Psoas muscle (tissue), 8 donors: ENCODE data around the gene REPIN1. TPM values are rescaled to one million over a fixed set of nuclear protein-coding genes. Genes with fewer than 3 reads are reported as not detected.
A peak's percentile ranks its signal among the peaks of the same experiment; 100 is the strongest.

Source experiments
- ATAC-seq, 4 donors: fragments of 200-7000 bp; cut with Tn5 transposase; one replicate each; pipeline ENCODE4 v1.9.1; 2020; ENCODE audit warnings: moderate library complexity in 3 of 4, mild to moderate bottlenecking in 2 of 4
- DNase-seq, 2 donors: peaks; one replicate each; pipeline ENCODE4 v3.0.0-alpha.2; 2020
- H3K27ac ChIP-seq: fragments of 200-600 bp; one replicate; pipeline ENCODE4 v1.8.0; 2022
- H3K27me3 ChIP-seq, 3 donors: fragments of 200-600 bp in 1 of 3; one replicate each; pipeline versions ENCODE4 v1.6.1 to v1.8.0; 2013 to 2022; ENCODE audit warnings: low read length in 2 of 3, mild to moderate bottlenecking in 2 of 3, moderate library complexity in 1 of 3; ENCODE audit not compliant: insufficient read depth in 3 of 3
- H3K36me3 ChIP-seq, 2 donors: fragments of 200-600 bp in 1 of 2; one replicate each; pipeline versions ENCODE4 v1.6.1 to v1.8.0; 2013 to 2022; ENCODE audit warnings: low read depth in 1 of 2, mild to moderate bottlenecking in 1 of 2, moderate library complexity in 1 of 2; ENCODE audit not compliant: insufficient read depth in 1 of 2
- H3K4me1 ChIP-seq: fragments of 200-600 bp; one replicate; pipeline ENCODE4 v1.8.0; 2022
- H3K4me3 ChIP-seq: fragments of 200-600 bp; one replicate; pipeline ENCODE4 v1.8.0; 2022; ENCODE audit warnings: mild to moderate bottlenecking
- H3K9me3 ChIP-seq: fragments of 200-600 bp; one replicate; pipeline ENCODE4 v1.8.0; 2022
- CTCF ChIP-seq: fragments of 200-600 bp; IDR thresholded peaks from one replicate; pipeline ENCODE4 v1.8.0; 2022; ENCODE audit warnings: antibody characterized with exemption
- WGBS, 3 donors: extraction: QIAGEN DNeasy Blood & Tissue Kit; methylation state at CpG; one replicate each; pipeline versions ENCODE4 v1.1.6 to v1.1.7; 2013; 5-methylcytosine and 5-hydroxymethylcytosine counted together
- intact Hi-C, 2 donors: fragments of 100-400 bp; cut with DNase I; formaldehyde crosslinking; loops; one replicate each; pipeline versions ENCODE4 v1.11.0 to v1.14.2; 2022
- polyA plus RNA-seq, 3 donors: library from polyadenylated mRNA; stranded (reverse); fragments of 200-250 nt; gene quantifications; one replicate each; pipeline ENCODE4 v1.2.3, GENCODE V29; 2013
- total RNA-seq, 4 donors: library from RNA; stranded (reverse); fragmentation: NEBNext Ultra II Directional in 2 of 4; extraction: Animal tissue kit (Norgen Biotek cat#: 25700) in 2 of 4; gene quantifications; one replicate each; pipeline versions ENCODE4 v1.2.1 to v1.2.4, GENCODE V29; 2021 to 2023
- donor health status: healthy with polysubstance abuse.
- donor health status: DM: no; HTN: no; CAD: no; lungs with moderate emphysema.
- donor health status: Bipolar disorder and iron deficiency.
- donor health status: healthy.
- donor health status: DM: yes; HTN: yes; CAD: no.
- donor health status: DM: no; HTN: no; CAD: no.
- donor health status: DM: no; HTN: no; CAD: no.
- donor health status: DM: yes; HTN: yes; CAD: no.

REPIN1 gene
- total and polyA plus RNA-seq, 7 donors, result 80.2 to 212 (median 129) TPM

GRCh38 chr7:150370612-150371071 is 2.0 kb downstream of the REPIN1 start:
- Histone ChIP-seq H3K27ac (peak overlapping the region; percentile 99), H3K27me3 (no peaks in the 10 kb centered on the region), H3K4me1 (peaks cover 54% of the 10 kb centered on the region), H3K4me3 (peak overlapping the region; percentile 97), H3K36me3 (peaks cover 0 to 51% of the 10 kb centered on the region in 2 donors), H3K9me3 (no peaks in the 10 kb centered on the region)
- no peak for DNase-seq
- intact Hi-C loops, result no loop called here
- ATAC-seq, result peak in 2 of 4 donors; percentile 4 to 5
- no peak for TF ChIP-seq CTCF
- WGBS, 3 donors, result 61 to 71% (median 61%) methylated on average over 3 of the region's 3 CpGs

GRCh38 chr7:150371131-150371995 is 2.7 kb downstream of the REPIN1 start:
- peaks cover 0 to 51% of the 10 kb centered on the region in 2 donors for H3K36me3 ChIP-seq
- intact Hi-C loops, result no loop called here
- H3K4me1 ChIP-seq, result peaks cover 60% of the 10 kb centered on the region
- no peaks in the 10 kb centered on the region for H3K27me3 ChIP-seq
- peak overlapping the region; percentile 99 for H3K27ac ChIP-seq
- H3K4me3 ChIP-seq, result peak overlapping the region; percentile 97
- WGBS, 3 donors, result 80 to 86% (median 86%) methylated on average over 48 of the region's 48 CpGs
- TF ChIP-seq CTCF, result no peak
- H3K9me3 ChIP-seq, result no peaks in the 10 kb centered on the region
- no peak for ATAC-seq
- DNase-seq, result no peak

- no peaks in the 10 kb centered on the region for H3K27me3 ChIP-seq
- H3K27ac ChIP-seq, result no peak overlapping the region
- no peaks in the 10 kb centered on the region for H3K9me3 ChIP-seq
- DNase-seq (no peak), ATAC-seq (no peak)
- 90 to 94% (median 92%) methylated on average over 29 to 30 of the region's 30 CpGs for WGBS, 3 donors
- no peak overlapping the region for H3K4me3 ChIP-seq
- no peak for TF ChIP-seq CTCF
- peaks cover 58% of the 10 kb centered on the region for H3K4me1 ChIP-seq
- peaks cover 0 to 51% of the 10 kb centered on the region in 2 donors for H3K36me3 ChIP-seq
- intact Hi-C loops, result no loop called here
These were observed 3.3 kb downstream of the REPIN1 start for GRCh38 chr7:150371996-150372270.

- intact Hi-C loops, result no loop called here
- WGBS, 3 donors, result 84 to 88% (median 85%) methylated on average over 72 to 79 of the region's 79 CpGs
These were observed 3.8 kb downstream of the REPIN1 start for GRCh38 chr7:150372271-150373048.

More at GRCh38 chr7:150372271-150373048, 3.8 kb downstream of the REPIN1 start:
- DNase-seq (no peak), ATAC-seq (no peak)
- peaks cover 0 to 51% of the 10 kb centered on the region in 2 donors for H3K36me3 ChIP-seq
- no peak for TF ChIP-seq CTCF
- no peaks in the 10 kb centered on the region for H3K9me3 ChIP-seq
- H3K27ac ChIP-seq, result peak overlapping the region; percentile 60
- no peak overlapping the region for H3K4me3 ChIP-seq
- H3K27me3 ChIP-seq, result no peaks in the 10 kb centered on the region
- H3K4me1 ChIP-seq, result peaks cover 53% of the 10 kb centered on the region
